RWPE2 (cell line): ENCODE data around the gene REG1A.

Experiments used
- ATAC-seq: fragments of 200-7000 bp; cut with Tn5 transposase; 3 replicates; pipeline ENCODE4 v1.9.1; 2021; ENCODE audit warnings: low read depth
- DNase-seq: peaks from one replicate; pipeline ENCODE4 v3.0.0-alpha.2; 2020; ENCODE audit warnings: low spot score
- H3K27ac ChIP-seq: fragments of 450-650 bp; 2 replicates; pipeline ENCODE4 v1.5.1; 2017; ENCODE audit warnings: mild to moderate bottlenecking; ENCODE audit not compliant: poor library complexity, severe bottlenecking
- H3K27me3 ChIP-seq: fragments of 250-450 bp; sonication (Bioruptor Pico); 2 replicates; pipeline ENCODE4 v1.5.1; 2021; ENCODE audit warnings: mild to moderate bottlenecking, moderate library complexity; ENCODE audit not compliant: insufficient read depth, poor library complexity, severe bottlenecking
- H3K36me3 ChIP-seq: fragments of 250-450 bp; sonication (Bioruptor Pico); 2 replicates; pipeline ENCODE4 v1.5.1; 2020; ENCODE audit warnings: low read depth, mild to moderate bottlenecking, moderate library complexity
- H3K4me1 ChIP-seq: fragments of 250-450 bp; sonication (Bioruptor Pico); 2 replicates; pipeline ENCODE4 v1.5.1; 2021; ENCODE audit warnings: mild to moderate bottlenecking, moderate library complexity; ENCODE audit not compliant: insufficient read depth, poor library complexity, severe bottlenecking
- H3K4me3 ChIP-seq: fragments of 250-450 bp; sonication (Bioruptor Pico); 2 replicates; pipeline ENCODE4 v1.5.1; 2021; ENCODE audit warnings: mild to moderate bottlenecking, moderate library complexity; ENCODE audit not compliant: severe bottlenecking
- H3K9me3 ChIP-seq: fragments of 250-450 bp; sonication (Bioruptor Pico); 2 replicates; pipeline ENCODE4 v1.5.1; 2021; ENCODE audit warnings: mild to moderate bottlenecking, moderate library complexity; ENCODE audit not compliant: severe bottlenecking
- TF ChIP-seq, protein P1 (sequence below): fragments of 450-650 bp; IDR thresholded peaks from one replicate; pipeline ENCODE4 v1.5.1; 2017; ENCODE audit warnings: mild to moderate bottlenecking, moderate library complexity; ENCODE audit not compliant: poor library complexity, severe bottlenecking

REG1A gene

DNA sequence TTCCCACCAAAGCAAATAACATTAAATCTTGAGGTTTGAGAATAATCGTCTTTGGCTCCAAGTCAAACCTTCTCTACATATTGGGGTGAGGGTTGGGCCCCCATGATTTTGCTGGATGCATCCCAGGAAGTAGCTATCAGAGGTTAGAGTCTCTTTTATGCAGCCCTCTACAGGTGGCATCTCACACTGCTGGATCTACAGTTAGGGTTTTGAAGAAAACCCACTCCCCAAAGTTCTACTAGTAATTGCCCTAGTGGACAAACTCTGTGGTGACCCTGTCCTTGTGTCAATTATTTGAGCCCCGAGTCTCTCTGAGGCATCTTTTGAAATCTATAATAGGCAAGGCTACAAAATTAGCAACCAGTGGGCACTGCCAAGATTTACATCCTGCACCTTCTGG is 15.0 kb upstream of the REG1A start:
- Histone ChIP-seq H3K4me3 (no peak overlapping the region), H3K27me3 (no peaks in the 10 kb centered on the region), H3K9me3 (no peaks in the 10 kb centered on the region), H3K36me3 (no peaks in the 10 kb centered on the region), H3K27ac (no peak overlapping the region), H3K4me1 (no peaks in the 10 kb centered on the region)
- TF ChIP-seq, protein P1, sequence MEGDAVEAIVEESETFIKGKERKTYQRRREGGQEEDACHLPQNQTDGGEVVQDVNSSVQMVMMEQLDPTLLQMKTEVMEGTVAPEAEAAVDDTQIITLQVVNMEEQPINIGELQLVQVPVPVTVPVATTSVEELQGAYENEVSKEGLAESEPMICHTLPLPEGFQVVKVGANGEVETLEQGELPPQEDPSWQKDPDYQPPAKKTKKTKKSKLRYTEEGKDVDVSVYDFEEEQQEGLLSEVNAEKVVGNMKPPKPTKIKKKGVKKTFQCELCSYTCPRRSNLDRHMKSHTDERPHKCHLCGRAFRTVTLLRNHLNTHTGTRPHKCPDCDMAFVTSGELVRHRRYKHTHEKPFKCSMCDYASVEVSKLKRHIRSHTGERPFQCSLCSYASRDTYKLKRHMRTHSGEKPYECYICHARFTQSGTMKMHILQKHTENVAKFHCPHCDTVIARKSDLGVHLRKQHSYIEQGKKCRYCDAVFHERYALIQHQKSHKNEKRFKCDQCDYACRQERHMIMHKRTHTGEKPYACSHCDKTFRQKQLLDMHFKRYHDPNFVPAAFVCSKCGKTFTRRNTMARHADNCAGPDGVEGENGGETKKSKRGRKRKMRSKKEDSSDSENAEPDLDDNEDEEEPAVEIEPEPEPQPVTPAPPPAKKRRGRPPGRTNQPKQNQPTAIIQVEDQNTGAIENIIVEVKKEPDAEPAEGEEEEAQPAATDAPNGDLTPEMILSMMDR, result no peak
- no peak for DNase-seq
- ATAC-seq, result no peak

DNA sequence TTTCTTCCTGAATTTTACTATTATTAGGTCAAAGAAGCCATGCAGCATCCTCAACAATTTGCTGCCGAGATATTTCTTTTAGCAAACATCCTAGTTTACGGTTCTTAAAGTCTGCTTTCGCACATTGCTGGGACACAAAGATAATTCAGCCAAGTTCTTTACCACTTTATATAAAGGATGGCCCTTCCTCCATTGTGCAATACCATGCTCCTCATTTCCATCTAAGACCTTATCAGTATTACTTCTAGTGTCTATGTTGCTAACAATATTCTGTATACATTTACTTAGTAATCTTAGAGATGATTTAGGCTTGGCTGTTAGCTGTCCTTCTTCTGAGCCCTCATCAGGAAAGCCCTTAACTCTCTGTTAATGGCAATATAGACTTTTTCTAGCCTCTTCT is 8.0 kb upstream of the REG1A start:
- Histone ChIP-seq H3K36me3 (no peaks in the 10 kb centered on the region), H3K27me3 (no peaks in the 10 kb centered on the region), H3K4me1 (no peaks in the 10 kb centered on the region), H3K9me3 (no peaks in the 10 kb centered on the region), H3K27ac (no peak overlapping the region), H3K4me3 (no peak overlapping the region)
- TF ChIP-seq, protein P1, result no peak
- ATAC-seq (no peak), DNase-seq (no peak)

DNA sequence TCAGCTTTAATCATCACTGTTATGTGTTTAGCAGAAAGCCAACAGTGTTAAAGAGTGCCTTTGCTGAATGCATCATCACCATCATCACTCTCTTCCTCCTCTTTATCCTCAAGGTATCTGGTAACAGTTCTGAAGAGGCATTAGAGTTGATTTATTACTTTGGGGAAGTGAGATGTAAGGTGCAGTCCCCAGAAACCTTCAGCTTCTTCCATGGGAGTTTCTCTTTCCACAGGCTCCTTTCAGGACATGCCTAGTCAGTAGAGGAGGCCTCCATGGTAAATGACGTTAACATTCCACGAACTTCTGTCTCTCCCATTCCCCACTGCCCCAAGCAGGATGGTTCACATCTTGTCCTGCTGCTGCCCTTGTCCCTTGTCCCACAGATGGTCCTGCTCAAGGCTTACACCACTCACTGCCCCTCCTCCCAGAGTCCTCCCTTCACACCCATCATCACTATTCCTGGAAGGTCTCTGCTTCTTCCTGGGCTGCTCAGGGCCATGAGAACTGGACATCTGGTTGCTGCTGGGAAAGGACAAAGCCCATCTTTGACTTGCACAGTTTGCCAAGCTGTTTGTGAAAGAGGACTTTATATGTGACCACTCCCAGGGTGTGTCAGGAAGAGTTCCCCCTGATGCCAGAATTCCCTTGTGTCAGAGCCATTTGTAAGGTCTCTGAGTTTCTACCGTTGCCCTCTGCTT is 5.3 kb upstream of the REG1A start:
- H3K27ac ChIP-seq, result no peak overlapping the region
- H3K36me3 ChIP-seq, result no peaks in the 10 kb centered on the region
- no peaks in the 10 kb centered on the region for H3K9me3 ChIP-seq
- DNase-seq (no peak), ATAC-seq (no peak)
- TF ChIP-seq, protein P1, result no peak
- H3K4me3 ChIP-seq, result no peak overlapping the region
- H3K27me3 ChIP-seq, result no peaks in the 10 kb centered on the region
- H3K4me1 ChIP-seq, result no peaks in the 10 kb centered on the region

DNA sequence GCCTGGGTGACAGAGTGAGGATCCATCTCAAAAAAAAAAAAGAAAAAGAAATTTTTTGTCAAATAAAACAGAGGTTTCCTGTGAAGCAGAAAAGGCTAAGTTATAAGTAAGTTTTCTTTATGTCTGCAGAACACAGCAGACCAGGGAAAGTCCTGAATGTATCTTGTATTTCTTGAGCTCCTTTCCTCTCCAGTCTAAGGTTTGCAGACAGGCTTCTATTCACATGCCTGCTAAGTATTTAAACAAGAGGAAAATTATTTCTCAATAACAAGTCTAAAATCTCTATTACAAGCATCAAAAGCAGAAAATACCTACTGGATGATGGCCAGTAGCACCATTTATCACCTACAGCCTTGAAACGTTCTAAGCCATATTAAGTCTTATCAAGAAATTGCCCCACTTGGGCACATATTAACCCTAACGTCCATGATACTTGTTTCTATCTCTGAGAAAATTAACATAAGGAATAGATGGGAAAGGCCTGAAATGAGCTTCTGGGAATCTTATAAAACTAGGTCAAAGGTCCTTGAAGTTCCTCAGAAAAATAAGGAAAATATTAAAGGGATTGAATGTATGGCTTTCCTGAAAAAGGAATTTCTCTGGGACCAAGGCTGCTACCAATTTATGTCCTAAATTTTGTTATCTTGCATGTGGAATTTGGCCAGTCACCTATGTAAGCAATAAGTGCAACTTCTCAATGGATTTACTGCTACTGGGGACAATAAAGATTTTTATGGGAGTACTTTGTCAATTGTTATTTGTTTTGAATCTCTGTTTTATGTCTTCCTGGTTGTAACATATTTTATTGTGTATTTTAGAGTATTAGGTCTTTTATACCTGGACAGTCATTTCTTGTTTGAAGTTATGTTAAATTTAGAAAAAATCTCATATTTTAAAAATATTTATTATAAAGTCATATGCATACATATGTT is 3.0 kb upstream of the REG1A start:
- ATAC-seq (no peak), DNase-seq (no peak)
- Histone ChIP-seq H3K27ac (no peak overlapping the region), H3K4me3 (no peak overlapping the region), H3K9me3 (no peaks in the 10 kb centered on the region), H3K4me1 (no peaks in the 10 kb centered on the region), H3K27me3 (no peaks in the 10 kb centered on the region), H3K36me3 (no peaks in the 10 kb centered on the region)
- TF ChIP-seq, protein P1, result no peak
